ENCODE data around the gene TSPAN9.

DNA sequence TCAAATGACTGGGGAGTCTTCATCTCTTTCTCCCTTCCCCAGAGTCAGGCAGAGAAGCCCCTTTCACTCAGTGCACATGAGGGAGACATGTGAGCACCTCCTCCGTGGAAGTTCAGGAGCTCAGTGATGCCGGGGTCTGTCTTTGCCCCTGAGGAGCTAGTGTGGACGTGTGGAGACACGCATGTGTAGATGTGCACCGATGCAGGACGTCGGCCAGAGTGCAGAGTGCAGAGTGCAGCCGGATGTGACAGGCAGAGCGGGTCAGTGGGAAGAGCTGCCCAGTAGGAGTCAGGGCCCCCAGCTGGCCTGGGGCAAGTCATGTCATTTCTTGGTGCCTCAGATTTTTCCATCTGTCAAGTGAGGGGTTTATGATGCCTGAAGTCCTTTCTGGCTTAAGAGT, 20.7 kb downstream of the TSPAN9 start:
- TF ChIP-seq NR3C1 (IDR thresholded peaks at IDR 0.05) (no peak), RARB (CRISPR knock-in tag; IDR thresholded peaks at IDR 0.05) (no peak), CBX8 (IDR thresholded peaks at IDR 0.05) (no peak), RFX5 (IDR thresholded peaks at IDR 0.05) (no peak), HDAC2 (IDR thresholded peaks at IDR 0.05) (no peak), JUN (IDR thresholded peaks at IDR 0.05) (no peak), RAD21 (conservative IDR thresholded peaks at IDR 0.05 in 1 of 2, IDR thresholded peaks at IDR 0.05 in 1 of 2) (no peak), MAZ (IDR thresholded peaks at IDR 0.05; ENCODE audit: borderline replicate concordance, low read depth, low read length) (no peak)
- TF ChIP-seq, protein P1, sequence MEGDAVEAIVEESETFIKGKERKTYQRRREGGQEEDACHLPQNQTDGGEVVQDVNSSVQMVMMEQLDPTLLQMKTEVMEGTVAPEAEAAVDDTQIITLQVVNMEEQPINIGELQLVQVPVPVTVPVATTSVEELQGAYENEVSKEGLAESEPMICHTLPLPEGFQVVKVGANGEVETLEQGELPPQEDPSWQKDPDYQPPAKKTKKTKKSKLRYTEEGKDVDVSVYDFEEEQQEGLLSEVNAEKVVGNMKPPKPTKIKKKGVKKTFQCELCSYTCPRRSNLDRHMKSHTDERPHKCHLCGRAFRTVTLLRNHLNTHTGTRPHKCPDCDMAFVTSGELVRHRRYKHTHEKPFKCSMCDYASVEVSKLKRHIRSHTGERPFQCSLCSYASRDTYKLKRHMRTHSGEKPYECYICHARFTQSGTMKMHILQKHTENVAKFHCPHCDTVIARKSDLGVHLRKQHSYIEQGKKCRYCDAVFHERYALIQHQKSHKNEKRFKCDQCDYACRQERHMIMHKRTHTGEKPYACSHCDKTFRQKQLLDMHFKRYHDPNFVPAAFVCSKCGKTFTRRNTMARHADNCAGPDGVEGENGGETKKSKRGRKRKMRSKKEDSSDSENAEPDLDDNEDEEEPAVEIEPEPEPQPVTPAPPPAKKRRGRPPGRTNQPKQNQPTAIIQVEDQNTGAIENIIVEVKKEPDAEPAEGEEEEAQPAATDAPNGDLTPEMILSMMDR (IDR thresholded peaks at IDR 0.05): no peak
- TF ChIP-seq, protein P2, sequence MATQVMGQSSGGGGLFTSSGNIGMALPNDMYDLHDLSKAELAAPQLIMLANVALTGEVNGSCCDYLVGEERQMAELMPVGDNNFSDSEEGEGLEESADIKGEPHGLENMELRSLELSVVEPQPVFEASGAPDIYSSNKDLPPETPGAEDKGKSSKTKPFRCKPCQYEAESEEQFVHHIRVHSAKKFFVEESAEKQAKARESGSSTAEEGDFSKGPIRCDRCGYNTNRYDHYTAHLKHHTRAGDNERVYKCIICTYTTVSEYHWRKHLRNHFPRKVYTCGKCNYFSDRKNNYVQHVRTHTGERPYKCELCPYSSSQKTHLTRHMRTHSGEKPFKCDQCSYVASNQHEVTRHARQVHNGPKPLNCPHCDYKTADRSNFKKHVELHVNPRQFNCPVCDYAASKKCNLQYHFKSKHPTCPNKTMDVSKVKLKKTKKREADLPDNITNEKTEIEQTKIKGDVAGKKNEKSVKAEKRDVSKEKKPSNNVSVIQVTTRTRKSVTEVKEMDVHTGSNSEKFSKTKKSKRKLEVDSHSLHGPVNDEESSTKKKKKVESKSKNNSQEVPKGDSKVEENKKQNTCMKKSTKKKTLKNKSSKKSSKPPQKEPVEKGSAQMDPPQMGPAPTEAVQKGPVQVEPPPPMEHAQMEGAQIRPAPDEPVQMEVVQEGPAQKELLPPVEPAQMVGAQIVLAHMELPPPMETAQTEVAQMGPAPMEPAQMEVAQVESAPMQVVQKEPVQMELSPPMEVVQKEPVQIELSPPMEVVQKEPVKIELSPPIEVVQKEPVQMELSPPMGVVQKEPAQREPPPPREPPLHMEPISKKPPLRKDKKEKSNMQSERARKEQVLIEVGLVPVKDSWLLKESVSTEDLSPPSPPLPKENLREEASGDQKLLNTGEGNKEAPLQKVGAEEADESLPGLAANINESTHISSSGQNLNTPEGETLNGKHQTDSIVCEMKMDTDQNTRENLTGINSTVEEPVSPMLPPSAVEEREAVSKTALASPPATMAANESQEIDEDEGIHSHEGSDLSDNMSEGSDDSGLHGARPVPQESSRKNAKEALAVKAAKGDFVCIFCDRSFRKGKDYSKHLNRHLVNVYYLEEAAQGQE (IDR thresholded peaks at IDR 0.05): no peak
- TF ChIP-seq, protein P3, sequence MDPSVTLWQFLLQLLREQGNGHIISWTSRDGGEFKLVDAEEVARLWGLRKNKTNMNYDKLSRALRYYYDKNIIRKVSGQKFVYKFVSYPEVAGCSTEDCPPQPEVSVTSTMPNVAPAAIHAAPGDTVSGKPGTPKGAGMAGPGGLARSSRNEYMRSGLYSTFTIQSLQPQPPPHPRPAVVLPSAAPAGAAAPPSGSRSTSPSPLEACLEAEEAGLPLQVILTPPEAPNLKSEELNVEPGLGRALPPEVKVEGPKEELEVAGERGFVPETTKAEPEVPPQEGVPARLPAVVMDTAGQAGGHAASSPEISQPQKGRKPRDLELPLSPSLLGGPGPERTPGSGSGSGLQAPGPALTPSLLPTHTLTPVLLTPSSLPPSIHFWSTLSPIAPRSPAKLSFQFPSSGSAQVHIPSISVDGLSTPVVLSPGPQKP (IDR thresholded peaks at IDR 0.05; ENCODE audit: low read depth, low read length): no peak
